SK-N-SH (cell line): ENCODE data around the gene MRC1. TPM values are rescaled to one million over a fixed set of nuclear protein-coding genes. Genes with fewer than 3 reads are reported as not detected.

Experiments used
- CTCF ChIA-PET: fragments of 300-600, 350-600 bp; formaldehyde crosslinking; extraction: SDS; loops from one replicate; lab custom pipeline; 2021; lab: Yijun Ruan, JAX
- POLR2A ChIA-PET: fragments of 350-600 bp; sonication (Branson Sonifier 250); formaldehyde crosslinking; extraction: SDS; loops from one replicate; lab custom pipeline; 2020; ENCODE audit warnings: antibody characterized with exemption, inconsistent platforms; lab: Yijun Ruan, JAX
- DNase-seq: peaks from one replicate; pipeline ENCODE4 v3.0.0; 2012
- H2AFZ ChIP-seq: fragments of 200-600 bp; sonication (generic); 2 replicates; pipeline ENCODE4 v1.8.1; 2016; ENCODE audit warnings: antibody characterized with exemption, mild to moderate bottlenecking, low read depth
- H3F3A ChIP-seq: fragments of 200-600 bp; sonication (generic); replicated peaks from 2 replicates; pipeline ENCODE3; 2016; ENCODE audit warnings: antibody characterized with exemption, mild to moderate bottlenecking; ENCODE audit not compliant: insufficient read depth
- H3K27ac ChIP-seq, 2 experiments: fragments of 200-500 bp in 1 of 2; fragments of 200-600 bp in 1 of 2; sonication (Bioruptor generic) in 1 of 2; sonication (generic), shearing (Covaris generic) in 1 of 2; 2 replicates each; pipeline versions ENCODE4 v1.5.1 to v1.6.1; 2014 to 2016; ENCODE audit warnings: low read depth in 2 of 2, inconsistent platforms in 1 of 2, low read length in 1 of 2, mild to moderate bottlenecking in 1 of 2, mixed read lengths in 1 of 2
- H3K27me3 ChIP-seq: fragments of 200-600 bp; sonication (generic), shearing (Covaris generic); 2 replicates; pipeline ENCODE4 v1.6.1; 2016; ENCODE audit warnings: mixed run types; ENCODE audit not compliant: insufficient read depth
- H3K36me3 ChIP-seq, 2 experiments: fragments of 200-500 bp in 1 of 2; fragments of 200-600 bp in 1 of 2; sonication (Bioruptor generic) in 1 of 2; sonication (generic) in 1 of 2; replicated peaks in 1 of 2; 2 replicates each; pipeline versions ENCODE3 to v1.5.1; 2014 to 2016; ENCODE audit warnings: low read length in 1 of 2, mild to moderate bottlenecking in 1 of 2; ENCODE audit not compliant: insufficient read depth in 2 of 2, control insufficient read depth in 1 of 2
- H3K4me1 ChIP-seq, 2 experiments: fragments of 200-500 bp in 1 of 2; fragments of 200-600 bp in 1 of 2; sonication (Bioruptor generic) in 1 of 2; sonication (generic), shearing (Covaris generic) in 1 of 2; 2 replicates each; pipeline versions ENCODE4 v1.5.1 to v1.6.1; 2014 to 2016; ENCODE audit warnings: low read depth in 1 of 2, low read length in 1 of 2, mixed run types in 1 of 2; ENCODE audit not compliant: insufficient read depth in 2 of 2, control insufficient read depth in 1 of 2
- H3K4me2 ChIP-seq: fragments of 200-600 bp; sonication (generic), shearing (Covaris generic); 2 replicates; pipeline ENCODE4 v1.6.1; 2017; ENCODE audit warnings: mixed run types
- H3K4me3 ChIP-seq, 2 experiments: fragments of 200-500 bp in 1 of 2; fragments of 200-600 bp in 1 of 2; sonication (Bioruptor generic) in 1 of 2; sonication (generic), shearing (Covaris generic) in 1 of 2; 2 replicates each; pipeline versions ENCODE4 v1.5.1 to v1.8.1; 2014 to 2016; ENCODE audit warnings: low read depth in 2 of 2, inconsistent platforms in 1 of 2, low read length in 1 of 2, mild to moderate bottlenecking in 1 of 2, mixed read lengths in 1 of 2, moderate library complexity in 1 of 2
- H3K79me2 ChIP-seq: fragments of 200-600 bp; sonication (generic); 2 replicates; pipeline ENCODE4 v1.8.1; 2017; ENCODE audit warnings: mild to moderate bottlenecking; ENCODE audit not compliant: insufficient read depth
- H3K9ac ChIP-seq: fragments of 200-600 bp; sonication (generic); 2 replicates; pipeline ENCODE4 v1.6.1; 2017; ENCODE audit warnings: mixed run types
- H3K9me2 ChIP-seq: fragments of 200-600 bp; sonication (generic); 2 replicates; pipeline ENCODE4 v1.6.1; 2017; ENCODE audit warnings: mixed run types
- H3K9me3 ChIP-seq: fragments of 200-600 bp; sonication (generic); 2 replicates; pipeline ENCODE4 v1.6.1; 2017; ENCODE audit warnings: mixed run types, mild to moderate bottlenecking, moderate library complexity
- H4K20me1 ChIP-seq: fragments of 200-600 bp; sonication (generic); 2 replicates; pipeline ENCODE4 v1.6.1; 2017; ENCODE audit warnings: mild to moderate bottlenecking, mixed run types; ENCODE audit not compliant: insufficient read depth
- FOXM1 ChIP-seq: IDR thresholded peaks from 2 replicates; pipeline ENCODE4 v1.4.0; 2012; ENCODE audit warnings: low read depth, mild to moderate bottlenecking
- MEF2A ChIP-seq: IDR thresholded peaks from 2 replicates; pipeline ENCODE4 v1.4.0; 2012; ENCODE audit warnings: low read depth, borderline replicate concordance
- RCOR1 ChIP-seq: fragments of 150-350 bp; IDR thresholded peaks from 2 replicates; pipeline ENCODE4 v1.6.1; 2017; ENCODE audit warnings: antibody characterized with exemption, low read length
- REST ChIP-seq: IDR thresholded peaks from 2 replicates; pipeline ENCODE4 v1.6.1; 2012; ENCODE audit warnings: mild to moderate bottlenecking, low read depth, low read length, moderate library complexity
- RFX5 ChIP-seq: IDR thresholded peaks from 2 replicates; pipeline ENCODE4 v1.6.1; 2012; ENCODE audit warnings: mild to moderate bottlenecking, improper control_type of control experiment, low read length
- TCF12 ChIP-seq: IDR thresholded peaks from 2 replicates; pipeline ENCODE4 v1.4.0; 2012
- USF2 ChIP-seq: fragments of 150-350 bp; IDR thresholded peaks from 2 replicates; pipeline ENCODE4 v1.6.1; 2017; ENCODE audit warnings: antibody characterized with exemption, low read length, low read depth, borderline replicate concordance
- WGBS: methylation state at CpG from one replicate; pipeline ENCODE4 v1.1.6; 2017; ENCODE audit warnings: low lambda C conversion rate; 5-methylcytosine and 5-hydroxymethylcytosine counted together
- polyA plus RNA-seq, 3 experiments: library from polyadenylated mRNA; depleted of rRNA; stranded (reverse); fragments of >200 nt; gene quantifications; 2 replicates each; pipeline ENCODE4 v1.2.3, GENCODE V29; 2012

MRC1 gene
- polyA plus RNA-seq, 1 of the 3 experiments (the other 2 are of a cell fraction) = not detected

GRCh38 chr10:17877121-17877520, 68.0 kb downstream of the MRC1 start:
- Histone ChIP-seq H4K20me1 (no peaks in the 10 kb centered on the region), H3K36me3 (no peaks in the 10 kb centered on the region), H3K4me2 (no peak overlapping the region), H3K27ac (no peak overlapping the region), H3K4me1 (no peaks in the 10 kb centered on the region), H3K9ac (no peak overlapping the region), H3F3A (no peaks in the 10 kb centered on the region), H2AFZ (no peak overlapping the region), H3K9me2 (no peaks in the 10 kb centered on the region), H3K27me3 (no peaks in the 10 kb centered on the region), H3K4me3 (no peak overlapping the region), H3K79me2 (no peaks in the 10 kb centered on the region), H3K9me3 (no peaks in the 10 kb centered on the region)
- ChIA-PET POLR2A (no interaction called here), CTCF (no interaction called here)
- DNase-seq = no peak
- no peak for TF ChIP-seq FOXM1
- TF ChIP-seq REST = no peak
- no peak for TF ChIP-seq MEF2A
- no peak for TF ChIP-seq RFX5
- no peak for TF ChIP-seq TCF12
- no peak for TF ChIP-seq USF2

- Histone ChIP-seq H3K79me2 (no peaks in the 10 kb centered on the region), H3K4me3 (no peak overlapping the region), H3K4me1 (no peaks in the 10 kb centered on the region), H3K9me2 (no peaks in the 10 kb centered on the region), H3K4me2 (no peak overlapping the region), H3F3A (no peaks in the 10 kb centered on the region), H4K20me1 (no peaks in the 10 kb centered on the region), H3K27me3 (no peaks in the 10 kb centered on the region), H3K9me3 (no peaks in the 10 kb centered on the region), H2AFZ (no peak overlapping the region), H3K9ac (no peak overlapping the region), H3K27ac (no peak overlapping the region), H3K36me3 (no peaks in the 10 kb centered on the region)
- no peak for DNase-seq
- POLR2A ChIA-PET = no interaction called here
- CTCF ChIA-PET = interaction anchor here (0.6 to 1.1 kb wide), 2 partner anchors 21 to 637 kb away, joined by 3 read pairs; no protein-coding TSS in a partner anchor
- TF ChIP-seq RCOR1 (no peak), MEF2A (no peak), RFX5 (no peak), REST (no peak)
- TF ChIP-seq, all 33 proteins: peak for 0
- WGBS = 72% methylated on average over 4 of the region's 5 CpGs
Measured at GRCh38 chr10:17878896-17879295, 69.7 kb downstream of the MRC1 start.
